Kasumi-1 (cell line): ENCODE results near the gene CHAF1B.

Experiments used
- DNase-seq, 2 experiments: peaks; one replicate each; lab custom pipeline; 2025; lab: John Stamatoyannopoulos, UW

The CHAF1B gene

DNA sequence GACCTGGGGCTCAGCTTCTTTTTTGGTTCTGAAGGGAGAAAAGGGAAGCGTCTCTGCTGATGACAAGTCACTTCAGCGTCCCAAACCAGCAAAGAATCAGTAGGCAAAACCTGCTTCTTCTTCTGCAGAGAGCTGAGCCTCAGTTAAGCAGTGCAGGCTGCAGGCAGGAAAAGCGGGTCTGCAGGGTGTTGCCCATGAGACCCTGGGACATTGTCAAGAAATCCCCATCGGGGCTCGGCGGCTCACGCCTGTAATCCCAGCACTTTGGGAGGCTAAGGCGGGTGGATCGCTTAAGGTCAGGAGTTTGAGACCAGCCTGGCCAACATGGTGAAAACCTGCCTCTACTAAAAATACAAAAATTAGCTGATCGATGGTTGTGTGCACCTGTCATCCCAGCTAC lies 78.0 kb downstream of the CHAF1B start:
- no peak for DNase-seq

DNA sequence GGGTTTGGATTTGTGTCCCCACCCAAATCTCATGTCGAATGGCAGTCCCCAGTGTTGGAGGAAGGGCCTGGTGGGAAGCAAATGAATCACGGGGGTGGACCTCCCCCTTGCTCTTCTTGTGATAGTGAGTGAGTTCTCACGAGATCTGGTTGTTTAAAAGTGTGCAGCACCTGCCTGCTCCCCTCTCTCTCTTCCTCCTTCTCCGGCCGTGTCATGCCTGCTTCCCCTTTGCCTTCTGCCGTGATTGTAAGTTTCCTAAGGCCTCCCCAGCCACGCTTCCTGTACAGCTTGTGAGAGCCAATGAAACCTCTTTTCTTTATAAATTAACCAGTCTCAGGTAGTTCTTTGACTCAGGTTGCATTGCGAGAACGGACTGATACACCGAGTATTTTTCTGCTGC lies 78.8 kb downstream of the CHAF1B start:
- DNase-seq: no peak

DNA sequence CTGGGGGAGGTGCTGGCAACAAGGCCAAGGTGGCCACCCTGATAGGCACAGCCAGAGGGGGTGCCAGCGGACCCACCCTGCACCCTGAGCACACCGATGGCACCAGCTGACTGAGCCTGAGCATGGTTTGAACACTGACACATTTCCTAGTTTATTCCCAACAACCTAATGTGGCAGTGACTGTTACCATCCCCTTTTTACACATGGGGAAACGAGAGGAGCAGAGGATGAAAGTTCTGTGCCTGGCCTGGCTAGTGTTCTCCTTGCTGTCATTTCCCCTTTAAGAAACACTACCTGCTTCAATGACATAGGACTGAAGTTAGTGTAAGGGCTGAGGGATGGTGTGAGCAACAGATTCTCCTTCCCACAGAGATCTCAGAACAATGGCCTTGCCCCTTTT lies 79.4 kb downstream of the CHAF1B start:
- no peak for DNase-seq

DNA sequence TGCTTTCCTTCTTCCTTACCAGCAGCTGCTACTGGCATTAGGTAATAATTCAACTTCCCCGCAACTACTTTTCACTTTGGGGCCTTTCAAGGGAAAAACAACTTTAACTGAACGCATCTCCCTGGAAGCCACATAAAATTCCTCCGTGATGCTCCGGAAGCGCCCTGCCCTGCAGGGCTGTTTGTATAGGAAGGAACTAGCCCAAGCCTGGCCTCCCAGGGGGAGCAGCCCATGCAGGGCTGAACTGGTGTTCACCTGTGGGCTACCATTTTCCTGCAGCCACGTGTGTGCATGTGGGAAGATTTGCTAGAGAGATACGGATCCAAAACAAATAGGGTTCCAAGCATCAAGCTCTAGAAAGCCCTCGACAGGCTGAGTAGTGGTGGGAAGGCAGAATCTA lies 80.3 kb downstream of the CHAF1B start:
- no peak for DNase-seq

DNA sequence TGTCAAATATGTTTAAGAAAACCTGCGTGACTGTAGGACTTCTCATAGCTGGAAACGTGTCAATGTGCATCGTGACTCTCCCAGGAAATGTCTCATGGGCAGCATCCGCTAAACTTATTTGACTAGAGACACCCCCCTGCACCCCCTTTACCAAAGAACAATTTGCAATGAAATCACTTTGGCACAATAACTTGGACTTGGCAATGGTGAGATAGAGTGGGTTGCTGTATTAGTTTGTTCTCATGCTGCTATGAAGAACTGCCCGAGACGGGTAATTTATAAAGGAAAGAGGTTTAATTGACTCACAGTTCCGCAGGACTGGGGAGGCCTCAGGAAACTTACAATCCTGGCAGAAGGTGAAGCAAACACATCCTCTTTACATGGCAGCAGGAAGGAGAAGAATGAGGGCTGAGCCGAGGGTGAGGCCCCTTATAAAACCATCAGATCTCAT lies 80.9 kb downstream of the CHAF1B start:
- no peak for DNase-seq
